ENCODE data around the gene BCL7C. TPM values are rescaled to one million over a fixed set of nuclear protein-coding genes. Genes with fewer than 3 reads are reported as not detected.

BCL7C gene
- 10 to 100 TPM; 12.7 to 25.3 TPM for total RNA-seq

DNA sequence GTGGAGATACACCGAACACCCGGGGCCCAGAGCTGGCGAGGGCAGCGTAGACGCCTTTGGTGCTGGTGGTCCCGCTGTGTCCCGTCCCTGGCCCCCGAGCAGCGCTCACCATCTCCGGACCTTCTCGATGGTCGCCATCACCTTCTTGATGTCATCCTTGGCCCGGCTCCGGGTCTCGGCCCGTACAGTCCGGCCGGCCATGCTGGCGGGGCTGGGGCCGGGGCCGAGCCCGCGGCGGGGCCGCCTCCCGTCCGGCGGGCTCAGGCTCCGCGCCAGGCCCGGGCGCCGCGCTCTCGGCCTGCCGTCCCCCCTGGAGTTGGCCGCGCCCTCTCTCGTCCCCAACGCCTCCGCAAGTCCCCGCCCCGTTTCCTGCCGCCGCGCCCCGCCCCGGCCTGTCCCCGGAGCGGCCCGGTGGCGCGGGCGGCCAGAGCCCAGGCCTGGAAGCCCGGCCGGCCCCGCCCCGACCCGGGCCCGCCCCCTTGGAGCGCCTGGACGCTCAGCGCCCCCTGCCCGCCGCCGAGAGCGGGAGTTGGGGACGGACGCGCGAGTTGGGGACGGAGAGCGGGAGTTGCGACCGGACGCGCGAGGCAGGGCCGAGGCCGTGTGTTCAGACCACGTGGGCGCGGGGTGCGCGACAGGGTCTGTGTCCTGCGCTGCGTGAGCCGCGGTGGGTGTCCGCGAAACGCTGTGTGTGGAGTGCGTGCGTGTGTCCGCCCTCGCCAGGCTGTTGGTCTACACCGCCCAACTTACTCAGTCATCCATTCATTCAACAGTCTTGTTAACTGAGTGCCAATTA is at the start of gene BCL7C:
TSS of gene BCL7C (minus strand) at position 334 of the 796 bp plus-strand sequence. CDS start at position 201, 133 bp downstream.

DNA sequence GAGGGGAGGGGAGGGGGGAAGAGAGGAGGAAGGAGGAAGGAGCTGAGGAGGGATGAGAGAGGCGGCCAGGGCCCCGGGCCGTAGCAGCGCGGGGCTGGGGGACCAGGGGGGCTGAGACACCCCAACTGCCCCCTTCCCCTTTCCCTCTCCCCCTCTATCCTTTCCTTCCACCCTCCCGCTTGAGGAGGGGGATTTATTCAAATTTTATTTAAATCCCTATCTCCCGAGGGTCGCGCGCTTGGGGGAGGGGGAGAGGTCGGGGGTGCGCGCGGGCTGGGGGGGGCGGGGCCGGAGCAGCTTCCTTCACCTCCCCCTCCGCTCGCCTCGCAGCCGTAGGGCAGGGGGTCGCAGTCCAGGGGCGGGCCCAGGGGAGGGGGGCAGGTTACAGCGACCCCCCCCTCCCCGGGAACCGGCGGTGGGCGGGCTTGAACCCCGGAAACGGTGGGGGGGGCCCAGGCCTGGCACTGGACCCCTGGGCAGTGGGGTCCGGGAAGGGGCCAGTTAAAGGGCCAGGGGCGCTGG is 29.7 kb upstream of the BCL7C start, which contains the start of gene FBXL19:
TSS of gene FBXL19 (plus strand) at position 19 of the 522 bp plus-strand sequence. CDS start 2,183 bp downstream, outside the sequence.

DNA sequence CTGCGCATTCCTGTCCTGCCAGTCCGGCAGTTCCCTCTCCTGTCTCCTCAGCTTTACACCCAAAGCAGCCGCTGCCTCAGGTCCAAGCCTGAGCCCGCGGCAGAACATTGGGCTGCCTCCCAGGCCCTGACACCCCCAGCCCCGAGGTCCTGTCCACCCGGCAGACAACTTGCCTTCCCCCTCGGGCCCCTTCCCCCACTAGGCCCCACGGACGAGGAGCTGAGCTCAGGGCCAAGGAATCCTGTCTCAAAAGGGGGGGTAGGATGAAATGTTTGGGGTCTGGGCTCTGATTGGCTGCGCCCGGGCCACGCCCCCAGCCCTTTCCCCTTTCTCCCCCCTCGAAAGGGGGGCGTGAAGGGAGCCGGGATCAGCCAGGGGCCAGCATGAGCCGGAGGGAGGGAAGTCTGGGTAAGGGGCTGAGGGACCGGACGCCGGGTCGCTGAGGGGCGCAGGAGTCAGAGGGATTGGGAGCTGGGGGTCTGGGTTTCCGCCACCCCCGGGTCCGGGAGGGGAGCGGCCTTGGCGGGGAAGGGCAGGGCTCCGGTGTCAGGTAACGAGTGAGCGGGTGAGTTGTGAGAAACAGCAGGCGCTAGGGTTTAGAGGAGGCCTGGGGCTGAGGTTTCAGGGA is 2.5 kb upstream of the BCL7C start, which contains the start of gene CTF1:
TSS of gene CTF1 (plus strand) at position 354 of the 628 bp plus-strand sequence. CDS start at position 384, 30 bp downstream.

Small RNA genes within 50 kb of the gene (small RNA-seq; reads per million reads assigned to genes)
- 0 reads per million in 2 donors for gene MIR4519
- gene MIR762 = 0 reads per million in 2 donors

Other genes with a start within 250 kb of the BCL7C start
- 10 to 100 TPM in 1 of 2 donors, 1 to 10 TPM in 1; 9.3 to 17.9 TPM for gene PRR14, start 243.1 kb downstream of the BCL7C start, total RNA-seq
- gene FBRS, start 235.6 kb downstream of the BCL7C start, total RNA-seq = 10 to 100 TPM; 18.6 to 20.6 TPM
- 10 to 100 TPM; 17.2 to 20.3 TPM for gene SRCAP, start 194.9 kb downstream of the BCL7C start, total RNA-seq
- gene PHKG2, start 145.7 kb downstream of the BCL7C start, total RNA-seq = 10 to 100 TPM; 21.7 to 27.0 TPM
- gene CFAP119, start 132.0 kb downstream of the BCL7C start, total RNA-seq = 1 to 10 TPM; 2.1 to 4.3 TPM
- 10 to 100 TPM; 73.9 to 76.4 TPM for gene RNF40, start 131.8 kb downstream of the BCL7C start, total RNA-seq
- gene ZNF629, start 106.9 kb downstream of the BCL7C start, total RNA-seq = 10 to 100 TPM; 10.3 to 13.4 TPM
- under 1 TPM; 0.34 to 0.67 TPM for gene CTF1, start 2.5 kb upstream of the BCL7C start, total RNA-seq
- 10 to 100 TPM; 13.4 to 15.0 TPM for gene FBXL19, start 29.5 kb upstream of the BCL7C start, total RNA-seq
- gene ORAI3, start 55.0 kb upstream of the BCL7C start, total RNA-seq = 10 to 100 TPM; 29.3 to 35.4 TPM
- 1 to 10 TPM; 3.8 to 9.7 TPM for gene SETD1A, start 63.7 kb upstream of the BCL7C start, total RNA-seq
- 10 to 100 TPM; 13.0 to 20.3 TPM for gene HSD3B7, start 91.1 kb upstream of the BCL7C start, total RNA-seq
- gene STX1B, start 116.6 kb upstream of the BCL7C start, total RNA-seq = 1 to 10 TPM in 1 of 2 donors, under 1 TPM in 1; 0.67 to 3.1 TPM
- gene STX4, start 139.5 kb upstream of the BCL7C start, total RNA-seq = 10 to 100 TPM; 13.0 to 17.2 TPM
- gene ZNF668, start 180.2 kb upstream of the BCL7C start, total RNA-seq = 10 to 100 TPM in 1 of 2 donors, 1 to 10 TPM in 1; 8.6 to 14.0 TPM
- gene ZNF646, start 180.3 kb upstream of the BCL7C start, total RNA-seq = 10 to 100 TPM; 14.1 to 17.6 TPM
- gene PRSS53, start 194.9 kb upstream of the BCL7C start, total RNA-seq = 1 to 10 TPM in 1 of 2 donors, under 1 TPM in 1; 0.67 to 1.0 TPM
- 10 to 100 TPM; 78.9 to 87.1 TPM for gene VKORC1, start 200.7 kb upstream of the BCL7C start, total RNA-seq
- 10 to 100 TPM; 42.6 to 43.7 TPM for gene BCKDK, start 214.3 kb upstream of the BCL7C start, total RNA-seq
- 10 to 100 TPM; 25.8 to 31.6 TPM for gene KAT8, start 223.6 kb upstream of the BCL7C start, total RNA-seq
- gene PRSS8, start 241.7 kb upstream of the BCL7C start, total RNA-seq = under 1 TPM in 1 of 2 donors, not detected in 1; under 0.01 TPM